ENCODE results near the gene ACADL.

The ACADL gene

GRCh38 chr2:210169516-210170195 is 55.6 kb downstream of the ACADL start:
- DNase-seq (ENCODE audit: low spot score), result peak; percentile 21

- no peak for DNase-seq (ENCODE audit: low spot score)
These were observed 58.0 kb downstream of the ACADL start for GRCh38 chr2:210167227-210167626.

GRCh38 chr2:210162466-210163124 is 62.7 kb downstream of the ACADL start:
- DNase-seq (ENCODE audit: low spot score), result no peak

- no peak for DNase-seq (ENCODE audit: low spot score)
These were observed 66.2 kb downstream of the ACADL start for GRCh38 chr2:210159059-210159458.

- DNase-seq (ENCODE audit: low spot score), result no peak
These were observed 67.0 kb downstream of the ACADL start for GRCh38 chr2:210158236-210158635.

GRCh38 chr2:210157526-210157925 is 67.7 kb downstream of the ACADL start:
- DNase-seq (ENCODE audit: low spot score), result no peak

- DNase-seq (ENCODE audit: low spot score), result no peak
These were observed 77.6 kb downstream of the ACADL start for GRCh38 chr2:210147614-210148013.

Measured in GM03348 (cell line).